NCI-H510A treated with DMSO at 0.1 percent for 48 hours (cell line): ENCODE measurements around the gene C8B.

Source experiments
- DNase-seq: peaks from one replicate; lab custom pipeline; 2025; lab: John Stamatoyannopoulos, UW

Gene C8B

GRCh38 chr1:56931211-56931610, 34.6 kb downstream of the C8B start:
- no peak for DNase-seq

- no peak for DNase-seq
Observed at GRCh38 chr1:56929492-56929891, 36.3 kb downstream of the C8B start.

GRCh38 chr1:56927986-56928385, 37.8 kb downstream of the C8B start:
- no peak for DNase-seq

GRCh38 chr1:56927171-56927570, 38.6 kb downstream of the C8B start:
- DNase-seq: no peak

GRCh38 chr1:56925193-56925592, 40.6 kb downstream of the C8B start:
- DNase-seq: no peak

GRCh38 chr1:56924116-56924515, 41.7 kb downstream of the C8B start:
- no peak for DNase-seq

- no peak for DNase-seq
Observed at GRCh38 chr1:56923201-56923600, 42.6 kb downstream of the C8B start.

GRCh38 chr1:56922507-56922906, 43.3 kb downstream of the C8B start:
- DNase-seq: no peak

- no peak for DNase-seq
Observed at GRCh38 chr1:56922070-56922469, 43.7 kb downstream of the C8B start.

GRCh38 chr1:56921479-56921878, 44.3 kb downstream of the C8B start:
- DNase-seq: no peak

- no peak for DNase-seq
Observed at GRCh38 chr1:56920591-56921001, 45.2 kb downstream of the C8B start.

- DNase-seq: no peak
Observed at GRCh38 chr1:56917356-56917755, 48.5 kb downstream of the C8B start.

GRCh38 chr1:56916630-56917029, 49.2 kb downstream of the C8B start:
- DNase-seq: no peak

GRCh38 chr1:56915960-56916359, 49.9 kb downstream of the C8B start:
- peak; percentile 45 for DNase-seq

- no peak for DNase-seq
Observed at GRCh38 chr1:56912325-56912724, 53.5 kb downstream of the C8B start.

GRCh38 chr1:56911098-56911938, 54.5 kb downstream of the C8B start:
- DNase-seq: no peak

GRCh38 chr1:56910441-56910985, 55.3 kb downstream of the C8B start:
- no peak for DNase-seq

GRCh38 chr1:56908619-56909221, 57.1 kb downstream of the C8B start:
- DNase-seq: no peak

GRCh38 chr1:56905667-56906066, 60.1 kb downstream of the C8B start:
- DNase-seq: no peak

- no peak for DNase-seq
Observed at GRCh38 chr1:56904663-56905397, 61.0 kb downstream of the C8B start.

- no peak for DNase-seq
Observed at GRCh38 chr1:56903778-56904177, 62.0 kb downstream of the C8B start.

- no peak for DNase-seq
Observed at GRCh38 chr1:56901716-56902115, 64.1 kb downstream of the C8B start.

GRCh38 chr1:56898879-56899278, 66.9 kb downstream of the C8B start:
- DNase-seq: no peak
